Measurements from ENCODE around the gene RHBDL3.
A peak's percentile ranks its signal among the peaks of the same experiment; 100 is the strongest.
"Not testable (repeated sequence)": the region's sequence is repeated elsewhere in the genome, so short reads cannot be mapped to it uniquely, and the experiment has no call there.

The RHBDL3 gene

GRCh38 chr17:32289471-32290070 lies 23.9 kb downstream of the RHBDL3 start:
- no peak for DNase-seq (ENCODE audit: low read depth)

GRCh38 chr17:32292094-32292493 lies 26.5 kb downstream of the RHBDL3 start:
- no peak for DNase-seq (ENCODE audit: low read depth)

GRCh38 chr17:32297424-32297823 lies 31.8 kb downstream of the RHBDL3 start:
- DNase-seq (ENCODE audit: low read depth): no peak

GRCh38 chr17:32297860-32298259 lies 32.2 kb downstream of the RHBDL3 start:
- DNase-seq (ENCODE audit: low read depth): no peak

GRCh38 chr17:32298298-32298697 lies 32.7 kb downstream of the RHBDL3 start:
- no peak for DNase-seq (ENCODE audit: low read depth)

GRCh38 chr17:32298721-32299579 lies 33.3 kb downstream of the RHBDL3 start:
- DNase-seq (ENCODE audit: low read depth): no peak

GRCh38 chr17:32299580-32300164 lies 34.0 kb downstream of the RHBDL3 start:
- no peak for DNase-seq (ENCODE audit: low read depth)

- no peak for DNase-seq (ENCODE audit: low read depth)
These were observed 36.4 kb downstream of the RHBDL3 start for GRCh38 chr17:32302037-32302436.

- no peak for DNase-seq (ENCODE audit: low read depth)
These were observed 37.4 kb downstream of the RHBDL3 start for GRCh38 chr17:32302860-32303649.

GRCh38 chr17:32303781-32304288 lies 38.2 kb downstream of the RHBDL3 start:
- DNase-seq (ENCODE audit: low read depth): no peak

GRCh38 chr17:32305049-32305448 lies 39.4 kb downstream of the RHBDL3 start:
- DNase-seq (ENCODE audit: low read depth): no peak

- no peak for DNase-seq (ENCODE audit: low read depth)
These were observed 42.0 kb downstream of the RHBDL3 start for GRCh38 chr17:32307658-32308057.

- DNase-seq (ENCODE audit: low read depth): no peak
These were observed 45.5 kb downstream of the RHBDL3 start for GRCh38 chr17:32311028-32311536.

- no peak for DNase-seq (ENCODE audit: low read depth)
These were observed 49.0 kb downstream of the RHBDL3 start for GRCh38 chr17:32314636-32315035.

- no peak for DNase-seq (ENCODE audit: low read depth)
These were observed 49.5 kb downstream of the RHBDL3 start for GRCh38 chr17:32315171-32315570.

- not testable (repeated sequence) for DNase-seq (ENCODE audit: low read depth)
These were observed 51.0 kb downstream of the RHBDL3 start for GRCh38 chr17:32316653-32317052.

GRCh38 chr17:32317353-32317752 lies 51.7 kb downstream of the RHBDL3 start:
- no peak for DNase-seq (ENCODE audit: low read depth)

GRCh38 chr17:32318071-32318470 lies 52.4 kb downstream of the RHBDL3 start:
- no peak for DNase-seq (ENCODE audit: low read depth)

- peak; percentile 63 for DNase-seq (ENCODE audit: low read depth)
These were observed 53.9 kb downstream of the RHBDL3 start for GRCh38 chr17:32319548-32319905.

GRCh38 chr17:32320080-32320479 lies 54.4 kb downstream of the RHBDL3 start:
- not testable (repeated sequence) for DNase-seq (ENCODE audit: low read depth)

GRCh38 chr17:32320847-32321246 lies 55.2 kb downstream of the RHBDL3 start:
- DNase-seq (ENCODE audit: low read depth): no peak

- DNase-seq (ENCODE audit: low read depth): no peak
These were observed 57.4 kb downstream of the RHBDL3 start for GRCh38 chr17:32323046-32323445.

Data from activated T-helper 9 cell treated with anti-CD3 and anti-CD28 coated beads, Interleukin-2, amount 50 U/mL, for 16 hours (primary cell).